Measurements from ENCODE around the gene STRN4.
A peak's percentile ranks its signal among the peaks of the same experiment; 100 is the strongest.

Gene STRN4

DNA sequence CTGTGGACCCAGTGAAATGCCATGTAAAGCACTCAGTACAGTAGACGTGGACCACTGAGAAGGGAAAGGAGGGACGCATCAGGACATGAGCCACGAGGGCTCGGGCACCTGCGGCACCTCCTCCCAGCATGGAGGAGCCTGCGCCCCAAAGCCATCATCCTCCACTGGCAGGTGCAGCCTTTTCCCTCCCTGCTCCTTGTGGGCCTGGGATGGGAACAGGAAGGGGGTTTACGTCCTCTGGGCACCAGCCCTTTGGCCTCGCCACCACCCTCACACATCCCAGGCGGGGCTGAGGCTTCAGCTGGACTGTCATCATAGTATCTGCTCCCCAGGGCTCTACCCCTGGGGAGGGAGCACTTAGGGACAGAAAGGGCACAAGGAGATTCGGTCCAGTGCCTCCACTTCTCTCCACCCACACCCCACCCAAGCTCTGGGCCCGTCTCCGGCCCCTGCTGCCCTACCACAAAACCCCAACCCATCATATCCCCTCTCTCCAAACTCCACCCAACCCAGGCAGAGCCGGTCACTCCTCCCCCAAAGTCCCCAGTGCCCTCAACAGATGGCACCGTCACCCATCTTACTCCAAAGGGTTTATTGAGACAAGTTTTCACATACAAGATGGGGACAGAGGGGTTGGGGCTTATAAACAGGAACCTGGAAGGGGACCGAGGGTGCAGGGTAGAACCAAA is 27.2 kb downstream of the STRN4 start:
- TF ChIP-seq, protein P1, sequence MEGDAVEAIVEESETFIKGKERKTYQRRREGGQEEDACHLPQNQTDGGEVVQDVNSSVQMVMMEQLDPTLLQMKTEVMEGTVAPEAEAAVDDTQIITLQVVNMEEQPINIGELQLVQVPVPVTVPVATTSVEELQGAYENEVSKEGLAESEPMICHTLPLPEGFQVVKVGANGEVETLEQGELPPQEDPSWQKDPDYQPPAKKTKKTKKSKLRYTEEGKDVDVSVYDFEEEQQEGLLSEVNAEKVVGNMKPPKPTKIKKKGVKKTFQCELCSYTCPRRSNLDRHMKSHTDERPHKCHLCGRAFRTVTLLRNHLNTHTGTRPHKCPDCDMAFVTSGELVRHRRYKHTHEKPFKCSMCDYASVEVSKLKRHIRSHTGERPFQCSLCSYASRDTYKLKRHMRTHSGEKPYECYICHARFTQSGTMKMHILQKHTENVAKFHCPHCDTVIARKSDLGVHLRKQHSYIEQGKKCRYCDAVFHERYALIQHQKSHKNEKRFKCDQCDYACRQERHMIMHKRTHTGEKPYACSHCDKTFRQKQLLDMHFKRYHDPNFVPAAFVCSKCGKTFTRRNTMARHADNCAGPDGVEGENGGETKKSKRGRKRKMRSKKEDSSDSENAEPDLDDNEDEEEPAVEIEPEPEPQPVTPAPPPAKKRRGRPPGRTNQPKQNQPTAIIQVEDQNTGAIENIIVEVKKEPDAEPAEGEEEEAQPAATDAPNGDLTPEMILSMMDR (IDR thresholded peaks at IDR 0.05; ENCODE audit: low read depth, low read length): no peak
- no peak overlapping the region for H3K4me3 ChIP-seq (ENCODE audit: low read depth, low read length)
- in situ Hi-C loops (cut with HindIII; ENCODE audit: low sequenced_read_pairs): no loop called here
- no peak for DNase-seq (ENCODE audit: low read depth, low spot score)

DNA sequence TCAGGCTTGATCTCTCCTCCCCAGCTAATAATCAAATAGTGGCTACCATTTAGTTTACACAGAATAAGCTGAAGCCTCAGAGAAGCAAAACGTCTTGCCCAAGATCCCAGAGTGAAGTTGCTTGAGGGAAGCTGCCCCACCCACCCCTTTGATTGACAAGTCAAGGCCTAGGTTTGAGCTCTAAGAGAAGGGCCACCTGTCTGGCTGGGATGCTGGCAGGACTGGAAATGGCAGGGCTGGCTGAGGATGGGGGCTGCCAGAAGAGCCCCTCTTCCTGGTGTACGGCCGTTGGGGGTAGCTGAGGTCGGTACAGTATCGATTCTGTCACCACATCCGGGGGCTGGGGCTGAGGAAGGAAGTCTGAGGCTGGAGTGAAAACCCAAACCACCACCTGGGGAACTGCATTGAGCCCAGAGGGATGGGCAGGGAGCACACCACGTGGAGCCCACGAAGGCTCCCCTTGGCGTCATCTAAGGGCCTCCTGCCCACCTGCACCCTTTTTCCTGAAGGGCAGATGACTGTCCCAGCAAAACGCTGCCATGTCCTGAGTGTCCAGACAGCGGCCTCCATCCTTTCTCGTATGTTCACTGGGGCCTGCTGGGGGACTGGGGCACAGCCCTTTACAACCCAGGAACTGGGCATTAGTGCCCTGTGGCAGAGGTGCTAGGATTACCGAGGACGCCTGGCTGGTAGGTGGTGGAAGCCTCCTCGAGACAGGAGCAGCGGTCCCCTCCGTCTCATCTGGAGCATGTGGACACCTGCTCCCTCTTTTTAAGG is 27.9 kb downstream of the STRN4 start:
- no peak for DNase-seq (ENCODE audit: low read depth, low spot score)
- H3K4me3 ChIP-seq (ENCODE audit: low read depth, low read length): no peak overlapping the region
- in situ Hi-C loops (cut with HindIII; ENCODE audit: low sequenced_read_pairs): no loop called here

DNA sequence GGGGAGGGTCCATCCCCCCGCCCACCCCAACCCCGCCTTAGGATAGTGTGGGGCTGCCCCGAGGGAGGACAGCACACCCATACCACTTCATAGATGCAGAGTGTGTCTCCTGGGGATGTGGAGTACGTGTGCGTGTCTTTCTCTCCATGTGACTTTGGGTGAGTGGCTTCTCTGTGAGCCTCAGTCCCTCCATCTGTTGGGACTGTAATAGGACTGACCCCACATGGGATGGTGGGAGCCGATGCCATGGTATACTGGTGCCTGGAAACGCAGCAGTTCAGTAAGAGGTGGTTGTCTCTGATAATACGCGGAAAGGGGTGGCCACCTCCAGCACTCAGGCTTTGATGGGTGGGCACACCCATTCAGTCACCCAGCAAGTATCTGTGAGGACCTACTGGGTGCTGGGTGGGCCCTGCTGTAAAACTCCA is 28.5 kb downstream of the STRN4 start:
- TF ChIP-seq, protein P1 (IDR thresholded peaks at IDR 0.05; ENCODE audit: low read depth, low read length): no peak
- no peak for DNase-seq (ENCODE audit: low read depth, low spot score)
- in situ Hi-C loops (cut with HindIII; ENCODE audit: low sequenced_read_pairs): no loop called here
- H3K4me3 ChIP-seq (ENCODE audit: low read depth, low read length): peak overlapping the region; percentile 88

More for the DNA sequence above, 27.9 kb downstream of the STRN4 start:
- TF ChIP-seq, protein P1 (IDR thresholded peaks at IDR 0.05; ENCODE audit: low read depth, low read length): no peak

DNA sequence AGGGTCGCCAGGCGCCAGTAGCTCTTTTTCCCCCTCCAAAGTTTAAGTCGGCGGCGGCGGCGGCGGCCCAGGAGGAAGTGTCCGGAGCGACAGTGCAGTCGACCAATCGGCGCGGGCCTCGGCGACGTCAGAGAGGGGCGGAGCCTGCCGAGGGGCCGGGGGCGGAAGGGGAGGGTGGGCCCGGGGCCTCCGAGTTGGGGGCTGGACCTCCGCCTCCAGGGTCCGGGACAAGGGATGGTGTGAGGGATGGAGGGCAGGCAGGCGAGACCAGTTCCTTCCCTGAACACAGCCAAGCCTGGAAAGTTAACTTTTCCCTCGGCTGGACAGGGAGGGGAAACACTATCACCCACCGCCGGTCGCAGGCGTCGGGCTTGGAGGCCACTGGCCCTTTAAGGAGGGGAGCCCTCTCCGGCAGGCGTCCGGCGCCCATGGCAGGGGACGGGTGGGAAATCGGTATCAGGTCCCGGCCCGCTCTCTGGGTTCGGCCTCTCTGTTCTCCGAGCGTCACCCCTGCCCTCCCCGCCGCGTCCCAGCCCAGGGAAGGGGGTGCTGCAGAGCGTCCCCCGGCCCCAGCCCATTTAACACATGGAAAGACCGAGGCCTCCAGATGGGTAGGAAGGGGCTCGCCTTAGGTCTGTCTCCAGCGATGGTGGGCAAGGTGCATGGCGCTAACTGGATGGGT is 29.1 kb downstream of the STRN4 start, which contains the start of gene PRKD2:
Gene PRKD2 (minus strand): TSS at position 81 of the 682 bp plus-strand sequence. CDS start 744 bp downstream, outside the sequence.
- H3K4me3 ChIP-seq (ENCODE audit: low read depth, low read length): peak within 1 kb of the TSS; percentile 88
- peak; percentile 80 for DNase-seq (ENCODE audit: low read depth, low spot score)
- TF ChIP-seq, protein P1 (IDR thresholded peaks at IDR 0.05; ENCODE audit: low read depth, low read length): no peak
- in situ Hi-C loops (cut with HindIII; ENCODE audit: low sequenced_read_pairs): no loop called here

DNA sequence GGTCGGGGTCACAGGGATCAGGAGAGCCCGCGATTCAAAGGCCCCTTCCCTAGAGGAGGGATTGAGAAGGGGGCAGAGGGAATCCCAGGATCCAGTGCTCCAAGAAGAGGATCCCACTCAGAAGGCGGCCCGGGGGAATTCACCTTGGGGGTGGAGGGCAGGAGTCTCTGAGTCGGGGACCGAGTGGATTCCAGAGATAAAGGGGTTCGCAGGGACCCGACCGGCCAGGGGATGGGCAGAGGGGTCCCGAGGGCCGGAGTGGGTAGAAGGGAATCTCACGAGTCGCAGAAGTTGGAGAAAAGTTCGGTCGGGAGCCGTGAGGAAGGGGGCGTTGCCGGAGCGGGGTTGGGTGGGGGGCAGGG is 29.6 kb downstream of the STRN4 start:
- H3K4me3 ChIP-seq (ENCODE audit: low read depth, low read length): peak overlapping the region; percentile 88
- in situ Hi-C loops (cut with HindIII; ENCODE audit: low sequenced_read_pairs): no loop called here
- no peak for DNase-seq (ENCODE audit: low read depth, low spot score)
- TF ChIP-seq, protein P1 (IDR thresholded peaks at IDR 0.05; ENCODE audit: low read depth, low read length): no peak

DNA sequence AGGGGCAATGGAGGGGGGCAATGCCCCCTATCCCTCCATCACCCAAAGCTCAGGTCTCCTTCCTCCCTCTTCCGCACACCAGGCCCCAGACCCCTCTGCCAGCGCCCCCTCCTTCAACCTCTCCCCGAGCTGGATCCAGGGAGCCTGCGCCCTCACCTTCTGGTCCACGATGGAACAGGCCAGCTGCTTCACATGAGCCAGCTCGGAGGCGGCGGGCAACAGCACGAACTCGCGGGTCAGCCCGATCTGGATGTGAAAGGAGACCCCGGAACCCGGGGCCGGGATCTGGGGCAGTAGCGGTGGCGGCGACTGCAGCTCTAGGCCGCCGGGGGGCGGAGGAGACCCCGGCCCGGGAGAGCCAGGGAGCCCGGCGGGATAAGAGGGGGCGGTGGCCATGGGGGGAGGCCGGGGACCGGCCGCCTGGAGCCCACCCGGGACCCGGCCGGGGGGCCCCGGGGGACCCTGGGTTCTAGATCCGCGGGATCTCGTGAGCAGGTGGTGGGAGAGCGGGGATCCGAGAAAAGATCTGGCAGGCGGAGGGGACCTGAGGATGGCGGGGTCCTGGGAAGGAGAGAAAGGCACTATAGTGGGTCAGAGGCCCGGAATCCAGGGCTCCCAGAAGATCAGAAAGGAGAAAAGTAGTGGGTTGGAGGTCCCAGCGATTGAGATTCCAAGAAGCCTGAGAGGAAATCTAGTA is 30.1 kb downstream of the STRN4 start:
- peak overlapping the region; percentile 88 for H3K4me3 ChIP-seq (ENCODE audit: low read depth, low read length)
- TF ChIP-seq, protein P1 (IDR thresholded peaks at IDR 0.05; ENCODE audit: low read depth, low read length): no peak
- no peak for DNase-seq (ENCODE audit: low read depth, low spot score)
- in situ Hi-C loops (cut with HindIII; ENCODE audit: low sequenced_read_pairs): no loop called here

Measured in astrocyte of the spinal cord (primary cell).